ENCODE measurements around the gene MACROD2. TPM values are rescaled to one million over a fixed set of nuclear protein-coding genes. Genes with fewer than 3 reads are reported as not detected.

Gene MACROD2
- total RNA-seq, 1 experiment from 2014 or later, result 3.1 TPM

- H3K27me3 Mint-ChIP-seq (ENCODE audit: insufficient read depth, unreplicated experiment), result no peaks in the 10 kb centered on the region
- no peak for DNase-seq (ENCODE audit: unreplicated experiment)
- H3K36me3 Mint-ChIP-seq (ENCODE audit: insufficient read depth, unreplicated experiment), result no peaks in the 10 kb centered on the region
- no peak overlapping the region for H3K27ac Mint-ChIP-seq (ENCODE audit: low read depth, unreplicated experiment)
- peaks cover 19% of the 10 kb centered on the region for H3K4me1 Mint-ChIP-seq (ENCODE audit: insufficient read depth, unreplicated experiment)
- H3K4me3 Mint-ChIP-seq (ENCODE audit: unreplicated experiment), result no peak overlapping the region
- POLR2A ChIA-PET, result interaction anchor here (0.6 to 1.2 kb wide), 3 partner anchors 9 to 282 kb away, joined by 3 read pairs; no protein-coding TSS in a partner anchor
- H3K9me3 Mint-ChIP-seq (ENCODE audit: unreplicated experiment), result peaks cover 7% of the 10 kb centered on the region
- TF ChIP-seq, protein P1, sequence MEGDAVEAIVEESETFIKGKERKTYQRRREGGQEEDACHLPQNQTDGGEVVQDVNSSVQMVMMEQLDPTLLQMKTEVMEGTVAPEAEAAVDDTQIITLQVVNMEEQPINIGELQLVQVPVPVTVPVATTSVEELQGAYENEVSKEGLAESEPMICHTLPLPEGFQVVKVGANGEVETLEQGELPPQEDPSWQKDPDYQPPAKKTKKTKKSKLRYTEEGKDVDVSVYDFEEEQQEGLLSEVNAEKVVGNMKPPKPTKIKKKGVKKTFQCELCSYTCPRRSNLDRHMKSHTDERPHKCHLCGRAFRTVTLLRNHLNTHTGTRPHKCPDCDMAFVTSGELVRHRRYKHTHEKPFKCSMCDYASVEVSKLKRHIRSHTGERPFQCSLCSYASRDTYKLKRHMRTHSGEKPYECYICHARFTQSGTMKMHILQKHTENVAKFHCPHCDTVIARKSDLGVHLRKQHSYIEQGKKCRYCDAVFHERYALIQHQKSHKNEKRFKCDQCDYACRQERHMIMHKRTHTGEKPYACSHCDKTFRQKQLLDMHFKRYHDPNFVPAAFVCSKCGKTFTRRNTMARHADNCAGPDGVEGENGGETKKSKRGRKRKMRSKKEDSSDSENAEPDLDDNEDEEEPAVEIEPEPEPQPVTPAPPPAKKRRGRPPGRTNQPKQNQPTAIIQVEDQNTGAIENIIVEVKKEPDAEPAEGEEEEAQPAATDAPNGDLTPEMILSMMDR (IDR thresholded peaks at IDR 0.05; ENCODE audit: unreplicated experiment), result no peak
- intact Hi-C loops (cut with micrococcal nuclease), result no loop called here
- no TSS peak for BruUV-seq (replicated peaks)
- CTCF ChIA-PET, result interaction anchor here (1.0 kb wide), 1 partner anchor 170 kb away, joined by 3 read pairs; no protein-coding TSS in a partner anchor
Observed at GRCh38 chr20:14716351-14716801, 721.1 kb downstream of the MACROD2 start.

DNA sequence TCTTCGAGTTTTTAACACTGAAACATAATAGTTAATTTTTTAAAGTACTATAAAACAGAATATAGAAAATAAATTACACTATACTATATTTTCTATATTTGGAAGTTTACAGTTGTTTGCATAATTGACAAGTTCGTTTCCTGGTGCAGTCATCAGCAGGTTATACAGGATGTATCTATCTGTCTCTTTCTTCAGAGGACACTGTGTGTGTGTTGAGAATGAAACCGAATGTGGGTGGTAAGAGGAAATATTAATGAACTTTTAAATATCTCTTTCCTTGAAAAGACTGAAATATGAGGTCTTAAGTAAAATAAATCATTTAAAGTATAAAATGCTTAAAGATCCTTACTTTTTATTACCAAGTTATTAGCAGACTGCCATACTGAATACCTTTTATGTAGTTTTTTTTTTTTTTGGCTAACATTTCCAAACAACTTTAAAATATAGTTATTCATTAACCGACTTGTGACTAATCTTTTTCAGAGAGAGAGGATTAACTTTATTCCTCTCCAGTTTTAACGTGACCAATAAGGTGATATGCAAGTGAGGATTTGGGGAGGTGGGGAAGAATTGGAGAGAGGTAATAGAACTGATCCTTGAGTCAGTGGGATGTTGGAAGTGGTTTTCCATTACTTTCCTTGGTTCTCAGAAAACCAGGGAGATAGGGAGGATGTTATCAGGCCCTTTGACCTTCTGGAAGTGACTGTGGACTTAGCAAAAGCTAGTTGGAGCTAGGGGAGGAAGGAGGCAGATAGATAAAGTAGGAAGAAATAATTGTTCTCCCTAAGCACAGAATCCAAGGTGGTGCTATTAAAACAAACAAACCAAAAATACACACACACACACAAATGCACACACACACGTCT is 722.1 kb downstream of the MACROD2 start:
- peaks cover 7% of the 10 kb centered on the region for H3K9me3 Mint-ChIP-seq (ENCODE audit: unreplicated experiment)
- CTCF ChIA-PET, result interaction anchor here (1.0 kb wide), 1 partner anchor 171 kb away, joined by 3 read pairs; no protein-coding TSS in a partner anchor
- DNase-seq (ENCODE audit: unreplicated experiment), result no peak
- intact Hi-C loops (cut with micrococcal nuclease), result no loop called here
- H3K36me3 Mint-ChIP-seq (ENCODE audit: insufficient read depth, unreplicated experiment), result no peaks in the 10 kb centered on the region
- no peak overlapping the region for H3K27ac Mint-ChIP-seq (ENCODE audit: low read depth, unreplicated experiment)
- POLR2A ChIA-PET, result interaction anchor here (1.2 kb wide), 1 partner anchor 8 kb away, joined by 3 read pairs; no protein-coding TSS in a partner anchor
- H3K4me1 Mint-ChIP-seq (ENCODE audit: insufficient read depth, unreplicated experiment), result peaks cover 14% of the 10 kb centered on the region
- no TSS peak for BruUV-seq (replicated peaks)
- no peaks in the 10 kb centered on the region for H3K27me3 Mint-ChIP-seq (ENCODE audit: insufficient read depth, unreplicated experiment)
- TF ChIP-seq, protein P1 (IDR thresholded peaks at IDR 0.05; ENCODE audit: unreplicated experiment), result no peak
- H3K4me3 Mint-ChIP-seq (ENCODE audit: unreplicated experiment), result no peak overlapping the region

DNA sequence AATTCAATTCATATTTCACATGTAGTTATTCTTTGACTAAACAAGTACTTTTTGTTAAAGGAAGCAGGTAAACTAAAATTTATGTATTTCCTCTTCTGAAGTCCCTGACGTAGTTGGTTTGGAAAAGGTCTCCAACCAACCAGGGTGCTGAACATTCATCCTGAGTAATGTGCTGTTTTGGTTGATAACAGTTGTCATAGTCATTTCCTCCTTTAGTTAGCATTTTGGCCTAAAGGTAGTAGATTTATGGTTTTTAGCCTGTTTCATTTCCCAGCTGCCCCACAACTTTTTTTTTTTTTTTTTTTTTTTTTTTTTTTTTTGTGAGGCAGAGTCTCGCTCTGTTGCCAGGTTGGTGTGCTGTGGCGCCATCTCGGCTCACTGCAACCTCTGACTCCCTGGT is 724.9 kb downstream of the MACROD2 start:
- POLR2A ChIA-PET, result no interaction called here
- BruUV-seq (replicated peaks), result no TSS peak
- H3K27ac Mint-ChIP-seq (ENCODE audit: low read depth, unreplicated experiment), result no peak overlapping the region
- intact Hi-C loops (cut with micrococcal nuclease), result no loop called here
- CTCF ChIA-PET, result no interaction called here
- no peaks in the 10 kb centered on the region for H3K9me3 Mint-ChIP-seq (ENCODE audit: unreplicated experiment)
- TF ChIP-seq, protein P1 (IDR thresholded peaks at IDR 0.05; ENCODE audit: unreplicated experiment), result no peak
- no peaks in the 10 kb centered on the region for H3K4me1 Mint-ChIP-seq (ENCODE audit: insufficient read depth, unreplicated experiment)
- no peak for DNase-seq (ENCODE audit: unreplicated experiment)
- H3K4me3 Mint-ChIP-seq (ENCODE audit: unreplicated experiment), result no peak overlapping the region
- no peaks in the 10 kb centered on the region for H3K27me3 Mint-ChIP-seq (ENCODE audit: insufficient read depth, unreplicated experiment)
- no peaks in the 10 kb centered on the region for H3K36me3 Mint-ChIP-seq (ENCODE audit: insufficient read depth, unreplicated experiment)

DNA sequence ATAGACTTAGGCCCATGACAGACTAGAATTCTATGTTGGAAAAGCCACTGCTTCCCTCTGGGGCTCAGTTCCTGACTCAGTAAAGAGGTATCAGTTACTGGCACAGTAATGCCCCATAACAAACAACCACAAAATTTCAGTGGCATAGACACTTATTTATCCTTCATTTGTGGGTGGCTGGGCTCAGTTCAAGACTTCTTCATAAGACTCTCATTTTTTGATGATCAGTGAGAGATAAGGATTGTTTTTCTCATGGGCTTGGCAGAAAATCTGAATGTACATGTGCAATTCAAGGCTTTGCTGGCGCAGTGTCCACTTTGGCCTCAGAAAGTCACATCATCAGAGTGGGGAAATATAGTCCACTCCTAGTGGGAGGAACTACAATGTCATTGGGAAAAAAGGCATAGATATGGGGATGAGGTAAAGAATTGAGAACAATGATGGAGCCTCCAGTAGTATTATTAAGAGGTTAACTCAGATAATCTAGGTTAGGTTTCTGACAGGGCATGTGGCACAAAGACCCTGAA is 726.7 kb downstream of the MACROD2 start:
- Mint-ChIP-seq H3K9me3 (ENCODE audit: unreplicated experiment) (no peaks in the 10 kb centered on the region), H3K27ac (ENCODE audit: low read depth, unreplicated experiment) (no peak overlapping the region), H3K4me1 (ENCODE audit: insufficient read depth, unreplicated experiment) (no peaks in the 10 kb centered on the region), H3K4me3 (ENCODE audit: unreplicated experiment) (no peak overlapping the region), H3K27me3 (ENCODE audit: insufficient read depth, unreplicated experiment) (no peaks in the 10 kb centered on the region), H3K36me3 (ENCODE audit: insufficient read depth, unreplicated experiment) (no peaks in the 10 kb centered on the region)
- no peak for DNase-seq (ENCODE audit: unreplicated experiment)
- CTCF ChIA-PET, result no interaction called here
- intact Hi-C loops (cut with micrococcal nuclease), result no loop called here
- TF ChIP-seq, protein P1 (IDR thresholded peaks at IDR 0.05; ENCODE audit: unreplicated experiment), result no peak
- BruUV-seq (replicated peaks), result no TSS peak
- POLR2A ChIA-PET, result interaction anchor here (1.9 kb wide), 1 partner anchor 10 kb away, joined by 7 read pairs; no protein-coding TSS in a partner anchor

Measured in MCF 10A (cell line).